ENCODE results near the gene SARDH.

Gene SARDH

DNA sequence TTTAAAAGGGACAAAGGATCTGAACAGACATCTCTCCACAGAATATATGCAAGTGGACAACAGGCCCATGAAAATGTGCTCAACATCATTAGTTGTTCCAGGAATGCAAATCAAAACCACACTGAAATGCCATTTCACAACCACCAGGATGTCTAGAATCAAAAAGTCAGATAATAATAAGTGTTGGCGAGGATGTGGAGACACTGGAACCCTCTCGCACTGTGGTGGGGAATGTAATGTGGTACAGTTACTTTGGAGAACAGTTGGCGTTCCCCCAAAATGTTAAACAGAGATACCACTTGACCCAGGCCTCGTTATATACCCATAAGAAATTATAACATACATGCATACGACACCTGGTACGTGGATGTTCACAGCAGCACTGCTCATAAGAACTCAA lies 38.6 kb downstream of the SARDH start:
- DNase-seq: no peak

DNA sequence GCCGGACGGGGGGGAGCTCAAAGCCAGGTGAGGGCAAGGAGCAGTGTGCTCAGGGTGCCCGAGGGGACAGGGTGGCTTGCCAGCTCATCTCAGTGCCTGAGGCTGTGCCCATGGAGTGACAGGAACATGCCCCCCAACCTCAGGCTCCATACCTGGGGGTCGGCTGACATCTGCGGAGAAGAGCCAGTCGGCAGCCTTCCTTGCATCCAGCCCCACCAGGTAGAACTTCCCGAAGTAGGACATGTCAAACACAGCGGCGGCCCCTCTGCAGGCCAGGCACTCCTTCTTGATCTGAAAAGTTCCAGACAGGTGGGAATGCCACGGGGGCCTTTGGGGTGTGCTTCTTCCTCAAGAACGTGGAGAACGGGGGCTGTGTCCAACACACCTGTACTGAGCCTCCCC lies 42.1 kb downstream of the SARDH start:
- DNase-seq: no peak

DNA sequence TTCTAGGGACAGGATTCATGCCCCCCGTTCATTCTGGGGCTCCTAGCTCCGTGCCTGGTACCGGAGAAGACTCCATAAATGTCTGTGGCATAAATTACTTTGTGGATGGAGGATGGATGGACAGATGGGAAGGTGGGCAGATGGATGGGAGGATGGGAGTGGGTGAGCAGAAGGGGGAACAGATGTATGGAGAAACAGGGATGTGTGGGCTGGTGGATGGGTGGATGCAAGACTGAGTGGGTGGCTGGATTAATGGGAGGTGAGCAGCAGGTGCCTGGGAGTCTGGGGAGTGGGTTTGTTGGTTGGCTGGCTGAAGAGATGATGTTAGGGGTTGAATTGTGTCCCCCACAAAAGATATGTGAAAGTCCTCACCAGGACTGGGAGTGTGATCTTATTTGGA lies 43.5 kb downstream of the SARDH start:
- no peak for DNase-seq

DNA sequence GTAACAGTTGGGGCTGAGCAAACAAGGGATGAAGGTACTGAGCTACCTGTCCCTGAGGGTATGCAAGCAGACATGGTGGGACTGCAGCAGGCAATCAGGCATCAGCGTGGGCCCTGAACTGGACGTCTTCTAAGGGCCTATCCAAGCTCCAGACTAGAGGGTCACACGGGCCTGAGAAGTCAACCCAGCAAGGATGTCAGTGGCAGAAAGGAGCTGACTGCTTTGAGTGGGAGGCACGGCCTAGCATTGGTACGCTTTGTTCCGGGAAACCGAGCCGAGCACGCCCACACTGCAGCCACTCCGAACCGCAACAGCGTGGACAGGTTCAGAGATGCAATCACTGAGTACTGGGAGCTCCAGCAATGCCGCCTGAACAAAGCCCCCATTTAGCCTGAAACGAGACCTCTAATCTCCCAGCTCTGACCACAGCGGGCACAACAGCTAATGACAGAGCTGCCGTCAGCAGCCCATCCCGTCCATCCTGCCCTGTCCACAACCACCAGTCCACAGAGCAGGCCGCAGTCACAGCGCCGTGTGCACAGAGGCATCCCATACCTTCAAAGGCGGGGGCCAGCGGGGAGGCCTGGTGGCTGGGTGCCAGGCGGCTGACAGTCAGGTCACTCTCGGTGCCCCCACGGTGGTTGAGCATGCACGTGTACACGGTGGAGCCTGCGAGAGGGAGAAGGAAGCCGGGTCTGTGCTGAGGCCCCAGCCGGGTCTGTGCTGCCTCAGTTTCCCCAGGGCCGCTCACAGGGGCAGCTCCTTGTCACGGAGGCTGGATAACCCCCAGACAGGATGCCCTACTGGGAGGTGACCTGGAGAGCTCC lies 44.2 kb downstream of the SARDH start:
- DNase-seq: no peak

DNA sequence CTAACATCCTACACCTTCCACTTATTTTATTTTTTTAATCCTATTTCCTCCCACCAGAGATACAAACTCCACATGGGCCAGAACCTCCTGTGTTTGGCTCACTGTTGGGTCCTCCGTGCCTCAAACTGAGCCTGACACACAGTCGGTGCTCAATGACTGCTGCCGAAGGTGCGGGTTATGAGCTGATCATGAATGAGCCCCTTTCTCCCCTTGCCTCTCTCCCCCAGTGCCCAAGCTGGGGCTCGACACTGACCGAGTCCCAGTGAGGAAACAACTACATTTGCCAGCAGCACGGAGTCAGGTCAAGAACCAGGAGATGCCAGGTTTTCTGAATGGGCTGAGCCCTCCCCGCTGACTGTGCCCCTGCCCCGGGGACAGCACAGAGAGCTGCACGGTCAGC lies 45.0 kb downstream of the SARDH start:
- no peak for DNase-seq

DNA sequence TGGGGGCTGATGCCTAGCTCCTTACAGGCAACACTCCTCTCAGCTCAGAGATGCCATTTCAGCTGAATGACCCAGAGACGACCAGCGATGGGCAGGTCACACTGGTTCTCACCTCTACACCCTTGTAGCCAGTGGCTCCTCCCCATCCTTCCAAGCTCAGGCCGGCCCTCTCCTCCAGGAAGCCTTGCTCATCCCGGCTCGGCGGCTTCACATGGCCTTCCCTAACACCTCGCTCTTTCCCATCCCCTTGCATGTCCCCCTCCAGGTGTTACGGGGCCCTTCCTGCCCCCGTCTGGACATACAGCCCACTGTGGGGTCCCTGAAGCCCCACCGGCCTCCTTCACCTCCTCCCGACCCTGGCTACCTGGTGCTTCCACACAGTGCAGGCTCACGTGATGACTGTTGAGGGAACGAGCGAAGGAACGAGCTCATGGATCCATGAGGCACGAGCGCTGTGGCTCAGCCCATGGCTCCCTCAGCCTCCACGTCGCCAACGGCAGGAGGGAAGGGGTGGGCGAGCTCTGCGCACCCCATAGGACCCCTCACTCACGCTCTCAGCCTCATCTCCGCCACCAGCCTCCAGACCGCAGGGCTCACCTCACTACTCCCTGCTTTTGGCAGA lies 45.7 kb downstream of the SARDH start:
- DNase-seq: no peak

DNA sequence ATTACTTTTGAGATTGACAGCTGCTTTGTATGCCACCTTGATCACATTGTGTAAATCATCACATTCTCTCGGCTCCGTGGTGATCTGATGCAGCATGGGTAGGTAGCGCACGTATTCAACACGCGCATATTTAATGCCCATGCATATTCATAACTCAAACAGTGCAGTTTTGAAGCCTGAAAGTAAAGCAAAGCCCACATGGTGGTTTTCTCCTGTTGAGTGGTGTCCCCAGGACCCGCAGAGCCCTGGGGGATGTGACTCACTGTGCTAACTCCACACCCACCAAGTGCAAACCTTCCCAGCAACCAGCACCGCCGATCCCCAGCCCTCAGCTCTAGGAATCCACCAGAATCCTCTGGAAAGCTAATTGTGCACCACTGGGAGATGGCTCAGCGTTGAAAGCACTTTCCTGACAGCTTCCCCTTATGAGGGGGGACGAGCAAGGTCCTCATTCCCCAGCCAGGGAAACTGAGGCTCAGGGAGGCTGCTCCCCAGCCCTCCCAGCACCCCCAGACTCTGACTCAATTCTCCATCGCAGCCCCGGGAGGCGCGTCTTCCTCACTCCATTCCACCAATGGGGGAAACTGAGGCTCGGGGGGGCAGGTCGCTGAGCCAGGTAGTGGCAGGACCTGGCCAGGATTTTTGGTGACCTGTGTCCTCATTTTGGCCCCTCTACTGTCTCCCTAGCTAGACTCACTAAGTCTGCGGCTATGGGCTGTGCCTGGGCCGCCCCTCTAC lies 46.4 kb downstream of the SARDH start:
- no peak for DNase-seq

DNA sequence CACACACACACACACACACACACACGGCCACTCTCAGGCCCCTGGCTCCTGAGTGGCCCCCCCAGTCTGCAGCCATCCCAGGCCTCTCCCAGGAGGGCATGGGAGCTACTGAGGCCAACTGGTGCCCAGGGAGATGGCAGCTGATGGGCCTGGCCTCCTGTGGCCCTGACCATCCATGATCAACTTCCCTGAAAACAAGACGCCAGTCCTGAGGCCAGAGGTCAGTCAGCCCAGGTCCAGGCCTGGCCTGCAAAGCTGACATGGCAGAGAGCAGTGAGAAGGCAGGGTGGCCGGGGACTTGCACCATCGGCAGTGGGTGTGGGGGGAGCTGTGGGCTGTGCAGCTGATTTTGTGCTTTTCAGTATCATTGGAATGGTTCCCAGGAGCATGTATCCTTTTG lies 47.0 kb downstream of the SARDH start:
- no peak for DNase-seq

DNA sequence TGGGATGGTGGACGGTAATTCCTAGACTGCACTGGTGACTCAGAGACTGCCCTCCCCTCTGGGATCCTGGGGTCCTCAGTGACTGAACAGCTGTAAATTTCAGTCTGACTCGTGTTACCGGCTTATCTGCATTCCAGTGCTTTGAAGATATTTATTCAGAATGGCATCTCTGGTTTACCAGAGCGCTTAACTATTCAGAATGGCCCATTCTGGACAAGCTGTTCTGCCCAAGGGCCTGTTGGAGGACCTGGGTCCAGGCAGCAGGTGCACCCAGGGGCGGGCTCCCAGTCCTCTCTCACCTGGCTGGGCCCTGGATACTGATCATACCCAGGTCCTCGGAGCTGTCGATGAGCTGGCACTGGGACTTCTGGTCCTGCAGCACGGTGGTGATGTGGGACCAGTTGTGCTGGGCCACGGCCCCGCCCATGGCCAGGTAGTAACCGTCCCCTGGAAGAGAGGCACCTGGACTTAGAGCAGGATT lies 48.0 kb downstream of the SARDH start:
- DNase-seq: no peak

DNA sequence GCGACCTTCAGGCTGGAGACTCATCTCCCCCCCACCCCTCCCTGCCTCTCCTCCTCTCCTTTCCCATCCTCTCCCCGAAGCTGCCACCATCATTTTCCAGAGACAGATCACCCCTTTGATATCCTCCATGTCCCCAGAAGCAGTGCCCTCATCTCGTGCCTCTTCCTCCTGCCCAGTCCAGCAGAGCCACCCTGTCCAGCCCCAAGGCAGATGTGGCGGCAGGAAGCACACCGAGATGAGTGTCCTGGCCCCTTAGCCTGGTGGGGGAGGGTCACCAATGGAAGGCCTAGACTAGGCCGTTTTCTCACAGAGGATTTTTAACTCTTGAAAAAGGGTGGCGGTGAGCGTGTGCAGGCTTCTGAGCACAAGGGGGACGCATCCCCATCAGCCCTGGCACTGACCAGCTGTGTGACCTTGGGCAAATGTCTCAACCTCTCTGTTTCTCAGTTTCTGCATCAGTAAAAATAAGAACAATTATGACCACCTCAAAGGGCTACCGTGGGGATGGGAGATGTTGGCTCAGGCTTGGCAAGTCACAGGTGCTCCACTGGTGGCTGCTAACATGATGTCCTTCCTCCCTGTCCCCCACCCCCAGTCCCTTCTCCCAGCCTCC lies 48.9 kb downstream of the SARDH start:
- no peak for DNase-seq

DNA sequence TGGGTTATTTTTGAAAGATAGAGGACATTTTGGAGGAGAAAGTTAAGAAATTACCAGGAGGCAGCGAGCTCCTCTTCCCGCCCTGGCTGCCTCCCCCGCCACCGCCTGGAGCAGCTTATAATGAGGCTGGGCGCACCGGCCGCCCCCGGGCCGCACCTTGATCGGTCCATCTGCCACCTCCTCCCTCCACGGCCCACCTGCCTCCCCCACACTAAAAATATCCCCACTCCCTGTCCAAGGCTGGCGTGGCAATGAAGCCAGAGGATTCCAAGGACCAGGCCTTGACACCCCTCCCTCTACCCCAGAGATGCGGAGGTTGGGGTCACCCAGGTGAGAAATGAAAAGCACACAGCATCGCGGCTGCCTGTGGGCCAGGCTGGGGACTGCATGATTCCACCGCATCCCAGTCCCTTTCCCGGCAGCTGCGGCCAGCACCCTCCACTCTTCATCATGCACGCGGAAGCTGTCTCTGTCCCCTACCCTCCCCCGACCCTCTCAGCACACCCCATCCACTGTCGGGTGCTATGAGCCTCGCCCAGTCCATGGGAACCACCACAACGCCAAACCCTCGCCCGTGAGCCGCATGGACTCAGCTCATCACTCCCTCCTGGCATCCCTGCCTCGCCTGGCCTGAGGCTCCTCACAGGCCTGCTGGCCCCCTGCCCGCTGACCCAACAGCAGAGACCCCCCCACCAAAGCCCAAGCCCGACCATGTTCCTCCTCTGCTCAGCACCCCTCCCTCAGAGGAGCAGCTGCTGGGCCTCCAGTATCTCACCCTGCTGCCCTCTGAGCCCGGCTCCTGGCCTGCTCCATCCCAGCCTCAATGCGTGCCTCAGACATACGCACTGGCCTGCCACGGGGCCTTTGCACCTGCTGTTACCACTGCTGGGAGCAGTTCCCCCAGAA lies 50.0 kb downstream of the SARDH start:
- no peak for DNase-seq

DNA sequence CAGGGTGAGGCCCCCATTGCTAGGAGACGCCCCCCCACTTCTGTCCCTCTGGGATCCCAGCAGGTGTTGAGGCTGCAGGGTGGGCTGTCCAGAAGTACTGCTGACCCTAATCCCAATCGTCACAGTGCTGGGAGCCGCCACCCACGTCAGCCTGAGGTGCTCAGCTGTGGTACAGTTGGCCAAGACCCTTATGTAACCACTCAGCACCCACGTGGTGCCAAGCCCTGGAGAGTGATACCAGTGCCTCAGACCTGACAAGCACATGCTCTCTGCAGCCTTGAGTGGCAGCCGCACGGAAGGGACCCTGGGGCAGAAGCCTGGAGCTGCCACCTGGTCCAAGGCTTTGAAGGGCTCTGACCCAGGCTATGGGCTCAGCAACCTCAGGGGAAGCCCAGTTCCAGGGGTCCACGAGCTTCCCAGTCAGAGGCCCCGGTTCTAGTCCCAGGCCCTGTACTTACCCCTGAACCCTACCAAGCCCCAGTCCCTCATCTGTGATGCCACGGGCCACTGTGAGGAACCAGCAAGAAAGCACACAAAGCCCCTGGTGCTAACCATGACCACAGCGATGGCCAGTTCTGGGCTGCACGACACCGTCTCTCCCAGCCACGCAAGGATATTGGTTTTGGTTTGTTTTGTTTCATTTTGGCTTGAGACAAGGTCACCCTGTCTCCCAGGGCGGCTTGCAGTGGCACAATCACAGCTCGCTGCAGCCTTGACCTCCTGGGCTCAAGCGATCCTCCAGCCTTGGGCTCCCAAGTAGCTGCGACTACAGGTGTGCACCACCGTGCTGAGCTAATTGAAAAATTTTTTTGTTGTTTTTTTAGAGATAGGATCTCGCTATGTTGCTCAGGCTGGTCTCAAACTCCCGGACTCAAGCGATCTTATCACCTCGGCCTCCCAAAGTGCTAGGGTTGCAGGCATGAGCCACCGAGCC lies 51.2 kb downstream of the SARDH start:
- peak; percentile 43 for DNase-seq

DNA sequence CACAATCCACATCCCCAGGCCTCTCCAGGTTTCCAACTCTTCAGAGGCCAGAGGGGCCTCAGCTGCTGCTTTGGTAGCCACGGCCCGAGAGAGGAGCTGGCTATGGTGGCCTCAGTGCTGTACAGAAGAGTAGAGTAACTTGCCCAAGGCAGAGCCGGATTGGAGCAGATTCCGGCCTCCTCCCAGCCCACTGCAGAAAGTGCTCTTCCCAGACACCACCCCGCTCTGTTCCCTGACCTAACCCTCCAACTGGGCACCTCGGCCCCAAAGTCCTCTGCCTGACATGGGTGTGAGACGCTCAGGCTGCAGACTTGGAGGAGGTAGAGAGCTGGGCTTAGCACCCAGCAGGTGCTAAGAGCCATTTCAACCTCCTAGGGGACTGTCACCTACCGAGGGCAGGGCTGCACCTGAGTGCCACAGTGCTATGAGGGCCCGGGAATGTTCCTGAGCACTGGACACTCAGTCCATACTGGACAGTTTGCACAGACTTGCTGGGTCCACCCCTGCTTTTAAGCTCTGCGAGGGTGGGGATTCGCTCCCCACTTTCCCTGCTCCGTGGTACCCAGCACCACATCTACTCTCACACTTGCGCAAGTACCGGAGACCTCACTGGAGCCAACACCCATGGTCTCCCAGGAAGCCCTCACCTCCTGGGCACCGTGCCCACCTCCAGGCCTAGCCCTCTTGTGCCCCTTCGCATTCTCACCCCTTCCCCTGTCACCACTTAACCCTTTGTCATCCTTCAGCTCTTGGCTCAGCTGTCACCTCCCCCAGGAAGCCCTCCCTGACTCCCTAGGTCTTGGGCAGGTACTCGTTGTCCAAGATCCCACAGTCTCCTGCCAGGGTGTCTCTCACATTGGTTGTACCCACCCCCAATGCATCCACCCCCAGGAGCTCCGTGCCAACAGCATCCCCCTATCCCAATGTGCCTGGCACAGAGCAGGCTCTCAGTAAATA lies 52.2 kb downstream of the SARDH start:
- no peak for DNase-seq

DNA sequence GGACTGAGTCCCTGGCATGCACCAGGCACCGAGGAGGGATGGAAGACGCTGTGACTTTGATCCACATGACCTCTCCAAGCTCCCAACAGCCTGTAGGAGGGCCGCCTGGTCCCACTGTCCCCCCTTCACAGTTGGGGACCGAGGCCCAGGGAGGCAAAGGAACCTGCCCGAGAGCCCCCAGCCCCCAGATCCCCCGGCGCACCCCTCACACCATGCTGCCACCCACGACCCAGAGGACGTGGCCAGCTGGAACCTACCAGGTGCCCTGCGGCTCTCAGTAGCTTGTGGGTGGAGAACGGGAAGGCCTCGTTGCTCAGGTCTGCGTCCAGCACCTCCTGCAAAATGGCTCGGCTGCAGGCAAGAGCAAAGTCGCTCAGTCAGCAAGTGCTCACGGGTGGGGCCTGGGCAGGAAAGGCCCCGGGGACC lies 53.2 kb downstream of the SARDH start:
- DNase-seq: no peak

DNA sequence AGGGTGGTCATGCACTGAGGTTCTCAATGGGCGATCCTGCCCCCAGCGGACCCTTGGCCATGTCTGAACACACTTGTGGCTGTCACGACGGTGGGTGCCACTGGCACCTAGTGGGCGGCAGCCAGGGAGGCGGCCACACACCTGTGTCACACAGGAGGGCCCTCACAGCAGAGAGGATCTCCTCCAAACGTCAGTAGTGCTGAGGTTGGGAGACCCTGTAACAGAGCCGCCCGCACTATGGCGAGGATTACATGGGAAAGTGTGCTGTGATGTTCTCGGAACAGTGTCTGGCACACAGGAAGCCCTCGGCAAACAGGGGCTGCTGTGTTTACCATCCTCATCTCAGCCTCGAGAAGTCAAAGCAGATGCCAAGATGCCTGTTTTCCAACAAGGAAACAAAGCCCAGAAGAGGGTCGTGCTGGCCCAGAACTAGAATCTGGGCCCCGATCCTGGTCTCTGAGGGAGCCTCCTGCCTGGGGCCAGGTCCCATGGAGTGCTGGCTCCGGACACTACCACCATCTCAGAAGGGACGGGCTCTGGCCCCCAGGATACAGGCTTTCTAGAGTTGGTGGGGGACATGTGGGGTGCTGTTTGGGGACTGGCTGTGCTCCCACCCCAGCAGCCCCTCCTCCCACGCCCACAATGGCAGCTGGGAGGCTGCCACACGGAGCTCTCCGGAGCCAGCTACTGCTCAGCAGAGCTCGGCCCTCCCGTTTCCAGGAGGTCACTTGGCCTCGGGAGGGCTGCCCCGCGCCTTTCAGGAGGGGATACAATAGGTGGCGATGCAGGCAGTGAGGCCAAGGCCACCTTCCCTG lies 53.8 kb downstream of the SARDH start:
- DNase-seq: no peak

DNA sequence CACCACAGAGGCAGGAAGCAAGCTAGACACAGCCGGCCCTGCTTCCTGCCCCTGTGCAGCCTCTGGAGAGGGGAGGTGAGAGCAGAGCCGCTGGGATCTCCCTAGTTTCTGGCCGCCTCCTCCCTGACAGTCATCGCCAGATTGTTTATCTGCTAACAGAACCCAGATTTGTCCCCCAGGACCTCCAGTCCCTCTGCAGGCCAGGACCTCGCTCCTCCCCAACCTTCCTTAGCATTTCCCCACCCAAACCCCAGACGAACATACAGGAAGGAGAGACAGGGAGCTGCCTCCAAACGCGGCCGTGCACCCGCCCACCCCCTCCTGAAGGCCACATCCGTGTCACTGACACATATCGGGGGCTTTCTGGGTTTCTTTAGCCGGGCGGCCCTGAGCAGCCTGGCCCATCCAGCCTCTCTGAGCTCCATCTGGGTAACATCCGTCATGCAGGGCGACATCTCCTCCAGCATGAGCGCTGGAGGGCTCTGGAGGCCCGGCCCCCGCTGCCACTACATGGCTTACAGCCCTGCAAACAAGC lies 54.5 kb downstream of the SARDH start:
- DNase-seq: no peak

DNA sequence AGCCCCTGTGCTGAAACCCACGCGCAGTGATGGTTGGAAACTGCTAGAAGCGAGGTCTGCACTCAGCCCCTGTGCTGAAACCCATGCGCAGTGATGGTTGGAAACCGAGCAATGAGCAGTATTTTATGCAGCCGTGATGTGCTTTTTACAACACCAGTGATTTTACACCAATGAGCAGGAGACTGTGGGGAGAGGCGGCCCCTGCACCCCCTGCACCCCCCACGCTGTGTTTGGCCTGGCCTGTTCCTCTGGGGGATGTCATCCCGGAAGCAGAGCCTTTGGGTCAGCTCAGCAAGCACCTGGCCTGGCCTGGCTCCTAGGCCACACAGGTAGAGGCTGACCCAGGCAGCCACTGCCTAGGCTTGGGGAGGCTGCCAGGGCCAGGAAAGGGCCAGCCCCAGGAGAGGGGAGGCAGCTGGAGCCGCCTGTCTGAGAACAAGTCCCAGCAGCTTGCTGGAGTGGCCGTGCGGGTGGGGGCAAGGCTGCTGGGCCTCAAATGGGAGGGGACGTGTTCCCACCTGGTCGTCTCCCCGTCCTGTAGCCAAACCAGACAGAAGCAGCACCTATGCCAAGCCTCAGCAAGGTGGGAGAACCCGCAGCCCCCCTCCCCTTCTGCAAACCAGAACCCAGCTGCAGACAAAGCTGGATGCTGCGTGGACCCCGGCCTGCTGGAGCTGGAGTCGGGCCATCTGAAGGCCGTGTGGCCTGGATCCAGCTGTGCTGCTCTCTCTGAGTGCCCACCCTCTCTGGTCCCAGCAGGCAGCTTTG lies 55.1 kb downstream of the SARDH start:
- DNase-seq: no peak

Measured in NCI-H2029 treated with DMSO at 0.1 percent for 48 hours (cell line).